H1 (cell line): ENCODE measurements around the gene CCNY.

Experiments
- ATF3 ChIP-seq: IDR thresholded peaks from 2 replicates; pipeline ENCODE4 v1.6.1; 2011; ENCODE audit warnings: low read depth, mild to moderate bottlenecking, low read length; ENCODE audit not compliant: insufficient read depth
- CTCF ChIP-seq, 3 experiments: IDR thresholded peaks; 1 replicate in 2 of 3; 2 replicates in 1 of 3; pipeline versions ENCODE4 v1.5.1 to v1.6.1; 2011; ENCODE audit warnings: low read length in 3 of 3, mild to moderate bottlenecking in 3 of 3, inconsistent platforms in 2 of 3, low read depth in 1 of 3, moderate library complexity in 1 of 3; ENCODE audit not compliant: insufficient read depth in 1 of 3; ENCODE audit errors: control extremely low read depth in 1 of 3
- MAFK ChIP-seq: IDR thresholded peaks from 2 replicates; pipeline ENCODE4 v1.6.1; 2012; ENCODE audit warnings: low read depth, mild to moderate bottlenecking, improper control_type of control experiment, low read length
- POLR2A ChIP-seq, 2 experiments: IDR thresholded peaks; 1 replicate in 1 of 2; 2 replicates in 1 of 2; pipeline ENCODE4 v1.6.1; 2011; ENCODE audit warnings: low read depth in 2 of 2, low read length in 2 of 2, mild to moderate bottlenecking in 2 of 2; ENCODE audit errors: control extremely low read depth in 1 of 2
- POLR2AphosphoS5 ChIP-seq: IDR thresholded peaks from 2 replicates; pipeline ENCODE4 v1.6.1; 2011; ENCODE audit warnings: low read depth, low read length
- RAD21 ChIP-seq, 2 experiments: IDR thresholded peaks in 1 of 2; conservative IDR thresholded peaks in 1 of 2; 2 replicates each; pipeline ENCODE4 v1.6.1; 2011; ENCODE audit warnings: low read depth in 2 of 2, low read length in 2 of 2, improper control_type of control experiment in 1 of 2, inconsistent platforms in 1 of 2, mild to moderate bottlenecking in 1 of 2, moderate library complexity in 1 of 2
- RFX5 ChIP-seq: IDR thresholded peaks from 2 replicates; pipeline ENCODE4 v1.6.1; 2011; ENCODE audit warnings: low read depth, low read length, improper control_type of control experiment, borderline replicate concordance
- SIX5 ChIP-seq: IDR thresholded peaks from 2 replicates; pipeline ENCODE4 v1.6.1; 2011; ENCODE audit warnings: mild to moderate bottlenecking, low read depth, low read length
- SP1 ChIP-seq: IDR thresholded peaks from 2 replicates; pipeline ENCODE4 v1.6.1; 2011; ENCODE audit warnings: low read depth, low read length
- SP4 ChIP-seq: IDR thresholded peaks from 2 replicates; pipeline ENCODE4 v1.6.1; 2012; ENCODE audit warnings: low read length, inconsistent platforms
- SUZ12 ChIP-seq: fragments of 200-600 bp; sonication (generic); IDR thresholded peaks from 2 replicates; pipeline ENCODE4 v1.6.1; 2012; ENCODE audit warnings: mild to moderate bottlenecking, inconsistent platforms, low read length, moderate library complexity, mixed read lengths
- TAF1 ChIP-seq: IDR thresholded peaks from 2 replicates; pipeline ENCODE4 v1.6.1; 2011; ENCODE audit warnings: mild to moderate bottlenecking, low read depth, low read length

DNA sequence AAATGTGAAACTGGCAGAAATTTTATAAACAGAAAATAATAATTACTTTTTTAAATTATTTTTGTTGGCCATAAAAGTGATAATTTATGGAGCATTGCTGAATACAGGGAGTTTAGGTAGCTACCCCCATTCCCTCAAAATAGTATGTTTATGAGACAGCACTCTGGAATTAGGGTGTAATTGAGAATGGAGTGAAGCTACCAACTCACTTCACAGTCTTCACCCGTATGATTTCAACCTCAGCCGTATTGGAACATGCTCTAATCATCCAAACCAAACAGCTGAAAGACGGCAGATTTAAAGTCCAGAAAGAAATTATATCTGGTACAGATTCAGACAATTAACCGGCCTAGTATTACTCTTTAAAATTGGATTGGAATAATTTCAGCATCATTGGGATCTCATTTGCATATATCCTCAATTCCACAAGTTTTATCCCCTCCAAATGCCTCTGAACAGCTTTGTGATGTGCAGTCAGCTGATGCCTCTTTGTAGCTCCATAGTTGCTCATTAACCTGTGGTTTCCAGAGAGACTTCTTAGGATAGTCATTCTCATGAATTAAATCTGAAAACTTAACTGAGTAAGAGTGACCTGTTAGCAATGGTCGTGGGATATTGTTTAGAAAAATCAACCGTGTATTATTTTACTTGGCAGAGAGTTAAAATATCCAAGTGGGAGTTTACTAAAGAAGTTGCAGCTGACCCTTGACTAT lies 209.7 kb downstream of the CCNY start:
- TF ChIP-seq POLR2A (IDR thresholded peaks at IDR 0.05; ENCODE audit: control extremely low read depth in 1 of 2, low read depth in 2 of 2, low read length in 2 of 2) (no peak), CTCF (IDR thresholded peaks at IDR 0.05; ENCODE audit: control extremely low read depth in 1 of 3, insufficient read depth in 1 of 3, low read depth in 1 of 3, low read length in 3 of 3) (no peak), TAF1 (no peak), RAD21 (IDR thresholded peaks at IDR 0.05 in 1 of 2, conservative IDR thresholded peaks at IDR 0.05 in 1 of 2; ENCODE audit: low read depth in 2 of 2, low read length in 2 of 2) (no peak), SIX5 (no peak), ATF3 (no peak), MAFK (no peak), SP4 (no peak), RFX5 (no peak), SUZ12 (no peak), SP1 (no peak), POLR2AphosphoS5 (no peak)
